Islet precursor cell (in vitro differentiated cells): ENCODE data around the gene CPA4.

Experiments used
- DNase-seq: peaks from one replicate; pipeline ENCODE4 v3.0.0-alpha.2; 2018

Gene CPA4

DNA sequence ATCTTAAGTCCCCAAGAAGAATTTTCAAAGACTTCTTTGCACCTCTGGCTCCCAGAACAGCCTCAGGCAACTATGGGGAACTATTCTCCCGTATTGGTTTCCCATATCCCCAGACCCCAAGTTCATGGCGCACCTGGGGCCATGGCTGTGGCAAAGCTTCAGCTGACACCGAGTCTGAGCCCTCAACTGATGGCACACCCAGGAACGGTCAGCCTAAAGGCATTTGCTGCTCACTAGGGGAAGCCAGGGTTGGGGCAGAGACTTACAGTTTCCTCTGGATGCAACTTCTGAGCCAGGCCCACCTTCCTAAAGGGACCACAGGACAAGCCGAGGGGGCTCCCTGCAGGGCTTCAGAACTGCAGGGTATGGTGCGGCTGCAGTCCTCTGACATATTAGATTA lies 73.6 kb downstream of the CPA4 start:
- no peak for DNase-seq

GRCh38 chr7:130367088-130367755 lies 74.3 kb downstream of the CPA4 start:
- no peak for DNase-seq

DNA sequence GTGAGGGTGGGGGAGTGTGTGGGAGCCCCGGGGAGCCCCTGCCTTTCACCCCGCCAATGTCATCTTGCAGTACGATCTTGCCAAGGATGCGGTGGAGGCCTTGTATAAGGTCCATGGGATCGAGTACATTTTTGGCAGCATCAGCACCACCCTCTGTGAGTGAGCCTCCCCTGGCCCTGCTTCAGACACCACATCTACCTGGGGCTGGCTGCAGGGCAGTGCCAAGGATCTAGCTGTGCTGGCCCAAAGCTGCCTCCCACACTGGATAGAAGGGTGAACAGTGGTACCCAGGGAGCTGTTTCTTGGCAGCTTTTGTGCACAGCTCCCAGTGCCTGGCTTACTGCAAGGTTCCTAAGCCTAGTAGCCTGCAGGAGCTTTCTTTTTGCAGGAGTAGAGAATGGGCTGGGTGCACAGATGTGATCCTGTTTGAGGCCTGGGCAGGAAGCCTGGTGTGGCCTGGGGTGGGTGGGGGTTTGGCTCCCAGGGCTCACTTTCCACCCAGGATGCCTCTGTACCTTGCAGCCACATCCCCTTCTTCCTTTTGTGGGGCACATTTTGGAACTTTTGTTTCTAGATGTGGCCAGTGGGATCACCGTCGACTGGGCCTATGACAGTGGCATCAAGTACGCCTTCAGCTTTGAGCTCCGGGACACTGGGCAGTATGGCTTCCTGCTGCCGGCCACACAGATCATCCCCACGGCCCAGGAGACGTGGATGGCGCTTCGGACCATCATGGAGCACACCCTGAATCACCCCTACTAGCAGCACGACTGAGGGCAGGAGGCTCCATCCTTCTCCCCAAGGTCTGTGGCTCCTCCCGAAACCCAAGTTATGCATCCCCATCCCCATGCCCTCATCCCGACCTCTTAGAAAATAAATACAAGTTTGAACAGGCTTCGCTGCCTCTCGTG lies 75.1 kb downstream of the CPA4 start:
- no peak for DNase-seq

DNA sequence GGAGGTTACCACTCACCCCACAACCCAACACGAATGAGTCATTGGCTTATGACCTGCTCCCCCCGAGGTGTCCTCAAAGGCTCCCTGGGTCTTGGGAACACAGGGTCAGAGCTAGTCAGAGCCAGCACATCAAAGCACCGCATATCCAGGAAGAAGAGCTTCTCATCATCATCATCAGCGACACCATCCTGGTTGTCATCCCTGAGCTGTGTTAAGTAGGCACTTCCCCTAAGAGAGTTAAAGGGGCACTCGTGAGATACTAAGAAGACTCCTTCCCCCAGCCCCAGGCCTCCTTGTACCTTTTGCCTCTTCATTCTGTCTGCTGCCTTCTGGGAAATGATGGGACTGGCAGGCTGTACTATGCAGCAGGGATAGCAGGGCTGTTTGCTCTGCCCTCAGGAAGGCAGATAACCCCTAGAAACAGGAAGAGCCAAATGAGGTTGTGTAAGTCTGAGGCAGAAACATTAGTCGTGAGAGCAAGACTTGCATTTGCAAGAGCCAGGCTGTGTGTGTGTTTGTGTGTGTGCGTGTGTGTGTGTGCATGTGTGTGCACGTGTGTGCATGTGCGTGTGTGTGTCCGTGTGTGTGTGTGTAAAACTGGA lies 76.2 kb downstream of the CPA4 start:
- DNase-seq: no peak

DNA sequence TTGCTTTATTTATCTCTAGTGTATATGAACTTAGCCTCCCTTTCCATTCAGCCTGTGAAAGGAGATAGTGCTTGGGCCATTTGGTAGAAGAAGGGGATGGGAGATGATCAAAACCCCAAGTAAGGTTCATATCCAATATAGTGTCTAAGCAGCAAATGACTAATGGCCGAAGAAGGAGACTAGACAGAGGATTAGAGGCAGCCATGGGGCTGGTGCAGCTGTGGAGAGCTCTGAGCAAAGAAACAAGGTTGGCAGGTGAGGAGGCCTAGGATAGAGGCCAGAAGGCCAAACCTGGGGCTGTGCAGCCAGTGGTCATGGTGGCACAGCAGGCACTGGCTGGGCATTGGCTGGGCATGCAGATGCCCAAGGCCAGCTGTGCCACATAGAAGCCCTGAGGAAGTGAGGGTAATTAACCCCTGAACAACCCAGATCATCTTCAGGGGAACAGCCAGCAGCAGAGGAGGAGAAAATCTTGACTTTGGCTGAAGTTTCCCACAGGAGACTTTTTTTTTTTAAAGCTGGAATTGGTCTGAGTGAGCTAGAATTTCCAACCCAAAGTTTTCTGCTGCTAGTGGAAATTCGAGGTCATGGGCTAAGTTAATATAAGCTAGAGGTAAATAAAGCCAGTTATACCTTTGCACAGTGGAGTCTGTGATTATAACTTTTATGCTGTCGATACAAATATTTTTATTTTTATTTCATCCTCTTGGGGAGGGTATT lies 77.0 kb downstream of the CPA4 start:
- DNase-seq: no peak

DNA sequence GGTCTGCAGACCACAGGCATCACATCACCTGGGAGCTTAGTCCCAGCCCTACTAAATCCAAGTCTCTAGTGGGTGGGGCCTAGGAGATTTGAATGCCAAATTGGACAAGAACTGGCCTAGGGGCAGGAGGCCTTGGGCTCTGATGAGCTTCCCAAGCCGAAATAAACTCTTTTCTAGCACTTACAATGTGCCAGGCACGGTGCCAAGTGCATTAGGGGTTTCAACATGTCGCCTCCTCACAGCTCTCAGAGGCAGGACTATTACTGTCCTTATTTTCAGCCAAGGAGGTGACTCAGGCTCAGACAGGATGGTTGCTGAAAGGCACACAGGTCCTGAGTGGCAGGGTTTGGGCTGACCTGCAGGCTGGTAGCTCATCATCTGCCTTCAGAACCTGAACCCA lies 78.1 kb downstream of the CPA4 start:
- no peak for DNase-seq

DNA sequence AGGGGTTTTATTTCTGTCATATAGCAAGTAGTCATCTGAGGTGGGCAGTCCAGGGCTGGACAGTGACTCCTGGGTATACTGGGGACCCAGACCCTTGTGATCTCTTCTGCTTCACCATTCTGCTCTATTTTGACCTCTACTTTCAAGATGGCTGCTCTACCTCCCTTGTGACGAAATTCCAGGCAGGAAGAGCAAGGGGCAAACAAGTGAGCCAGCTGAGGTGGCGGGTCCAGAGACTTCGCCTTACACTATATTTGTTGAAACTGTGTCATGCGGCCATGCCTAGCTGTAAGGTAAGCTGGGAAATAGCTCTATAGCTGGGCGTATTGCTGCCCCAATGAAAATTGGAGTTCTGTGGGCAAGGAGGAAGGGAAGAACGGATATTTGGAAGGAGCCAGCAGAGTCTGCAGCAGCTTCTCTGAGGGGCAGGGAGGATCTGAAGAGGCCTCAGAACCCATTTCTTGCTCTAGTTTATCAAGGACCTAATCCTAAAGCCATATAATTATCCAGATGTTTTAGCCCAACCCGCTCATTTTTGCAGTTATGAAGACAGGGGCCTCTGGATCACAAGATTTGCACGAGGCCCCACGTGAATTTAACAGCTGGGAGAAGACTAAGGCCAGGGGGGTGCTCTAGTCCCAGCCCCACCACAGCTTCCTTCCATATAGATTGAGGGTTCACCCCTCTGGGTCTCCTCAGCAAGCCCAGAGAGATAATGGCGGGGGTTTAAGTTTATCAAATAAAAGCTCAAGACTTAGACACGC lies 79.6 kb downstream of the CPA4 start:
- no peak for DNase-seq
